HK-2 (cell line): ENCODE results near the gene SUSD6.
"Not testable (repeated sequence)": the region's sequence is repeated elsewhere in the genome, so short reads cannot be mapped to it uniquely, and the experiment has no call there.

Experiments
- DNase-seq: peaks from one replicate; pipeline ENCODE4 v3.0.0-alpha.2; 2018; ENCODE audit not compliant: unreplicated experiment

SUSD6 gene

GRCh38 chr14:69695322-69696203 is 84.2 kb downstream of the SUSD6 start:
- no peak for DNase-seq

GRCh38 chr14:69696204-69696527 is 84.8 kb downstream of the SUSD6 start:
- DNase-seq: no peak

- no peak for DNase-seq
Measured at GRCh38 chr14:69696633-69697557, 85.5 kb downstream of the SUSD6 start.

DNA sequence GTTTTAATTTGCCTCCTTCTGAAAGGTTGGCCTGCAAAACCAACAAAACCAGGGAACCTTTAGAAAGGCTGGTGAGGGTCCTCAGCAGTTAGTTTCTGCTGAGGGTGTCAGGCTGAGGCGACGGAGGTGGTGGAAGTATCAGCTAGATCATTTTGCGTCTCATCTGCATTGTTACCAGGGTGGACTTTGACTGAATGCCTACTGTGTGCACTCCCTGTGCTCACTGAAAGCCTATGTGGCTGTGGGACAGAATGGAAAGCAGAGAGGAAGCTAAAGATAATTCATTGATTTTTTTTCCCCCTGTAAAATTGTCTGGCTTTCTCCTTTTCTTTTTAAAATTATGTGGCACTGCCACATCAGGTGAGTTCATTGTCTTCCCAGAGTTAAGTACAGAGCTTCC is 87.2 kb downstream of the SUSD6 start:
- no peak for DNase-seq

GRCh38 chr14:69699243-69699642 is 87.8 kb downstream of the SUSD6 start:
- DNase-seq: not testable (repeated sequence)

- DNase-seq: no peak
Measured at GRCh38 chr14:69699748-69700303, 88.4 kb downstream of the SUSD6 start.

GRCh38 chr14:69700575-69700974 is 89.2 kb downstream of the SUSD6 start:
- DNase-seq: no peak

GRCh38 chr14:69701291-69701690 is 89.9 kb downstream of the SUSD6 start:
- no peak for DNase-seq

- no peak for DNase-seq
Measured at GRCh38 chr14:69701857-69702256, 90.5 kb downstream of the SUSD6 start.

- no peak for DNase-seq
Measured at GRCh38 chr14:69703047-69704039, 91.9 kb downstream of the SUSD6 start.

- DNase-seq: no peak
Measured at GRCh38 chr14:69704319-69704718, 92.9 kb downstream of the SUSD6 start.

DNA sequence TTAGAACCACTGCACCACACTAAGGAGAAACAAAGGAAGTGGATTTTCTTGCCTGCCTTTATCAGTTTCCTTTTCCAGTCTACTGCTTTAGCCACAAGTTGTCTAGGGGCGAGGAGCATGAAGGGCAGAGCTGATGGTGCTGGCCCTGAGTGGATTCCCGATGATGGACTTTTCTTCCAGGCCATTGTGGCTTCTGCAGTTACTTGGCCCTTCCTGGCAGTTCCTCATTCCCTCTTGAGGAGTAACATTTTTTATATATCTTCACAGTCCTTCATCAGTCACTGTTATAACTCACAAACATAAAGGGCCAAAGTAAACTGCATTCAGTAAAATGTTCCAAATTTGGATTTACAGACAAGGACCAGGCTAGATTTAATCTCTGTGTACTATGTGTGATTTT is 94.3 kb downstream of the SUSD6 start:
- DNase-seq: no peak

DNA sequence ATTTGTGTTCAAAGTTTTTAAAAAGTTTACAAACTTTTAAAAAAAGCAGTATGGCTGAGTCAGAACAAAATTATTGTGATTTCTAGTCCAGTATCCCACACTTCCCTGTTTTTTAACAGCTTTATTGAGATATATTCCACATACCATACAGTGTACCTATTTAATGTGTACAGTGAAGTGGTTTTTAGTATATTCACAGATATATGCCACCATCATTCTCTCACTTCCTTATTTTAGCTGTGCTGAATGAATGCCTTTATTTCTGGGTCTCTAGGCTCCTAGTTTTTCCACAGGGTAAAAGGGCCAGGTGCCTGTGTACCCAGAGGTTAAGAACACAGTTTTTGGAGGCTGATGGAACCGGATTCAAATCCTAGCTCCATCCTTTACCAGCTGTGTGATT is 96.7 kb downstream of the SUSD6 start:
- DNase-seq: no peak

DNA sequence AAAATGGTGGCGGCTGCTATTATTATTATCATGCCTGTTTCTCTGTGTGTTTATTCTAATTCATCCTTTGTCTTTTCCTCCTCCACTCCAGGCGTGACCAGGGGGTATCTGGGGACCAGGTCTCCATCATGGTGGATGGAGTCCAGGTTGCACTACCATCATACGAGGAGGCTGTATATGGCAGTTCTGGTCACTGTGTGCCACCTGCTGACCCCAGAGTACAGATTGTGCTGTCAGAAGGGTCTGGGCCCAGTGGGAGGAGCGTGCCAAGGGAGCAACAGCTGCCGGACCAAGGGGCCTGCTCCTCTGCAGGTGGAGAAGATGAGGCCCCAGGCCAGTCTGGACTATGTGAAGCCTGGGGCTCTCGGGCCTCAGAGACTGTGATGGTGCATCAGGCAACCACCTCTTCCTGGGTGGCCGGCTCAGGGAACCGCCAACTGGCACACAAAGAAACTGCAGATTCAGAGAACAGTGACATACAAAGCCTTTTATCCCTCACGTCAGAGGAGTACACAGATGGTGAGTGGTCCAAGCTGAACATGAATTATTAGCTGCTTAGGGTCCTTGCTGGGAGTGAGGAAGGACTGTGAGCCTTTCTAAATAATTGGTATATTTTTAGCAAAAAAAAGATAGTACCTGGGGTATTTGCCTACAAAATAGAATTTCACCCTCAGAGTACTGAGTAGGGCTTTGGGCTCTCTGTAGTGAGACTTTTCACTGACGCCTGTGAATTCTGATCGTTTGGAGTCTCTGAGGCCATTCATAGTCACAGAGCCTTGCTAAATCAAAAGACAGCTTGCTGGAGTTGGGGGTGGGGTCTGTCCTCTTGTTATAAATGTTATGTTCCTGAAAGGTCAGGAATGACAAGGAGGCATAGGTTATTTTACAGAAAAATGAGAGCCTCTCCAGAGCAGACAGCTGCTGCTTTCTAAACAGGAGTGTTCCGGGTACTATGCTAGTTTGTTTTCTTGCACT is 97.5 kb downstream of the SUSD6 start:
- DNase-seq: no peak

DNA sequence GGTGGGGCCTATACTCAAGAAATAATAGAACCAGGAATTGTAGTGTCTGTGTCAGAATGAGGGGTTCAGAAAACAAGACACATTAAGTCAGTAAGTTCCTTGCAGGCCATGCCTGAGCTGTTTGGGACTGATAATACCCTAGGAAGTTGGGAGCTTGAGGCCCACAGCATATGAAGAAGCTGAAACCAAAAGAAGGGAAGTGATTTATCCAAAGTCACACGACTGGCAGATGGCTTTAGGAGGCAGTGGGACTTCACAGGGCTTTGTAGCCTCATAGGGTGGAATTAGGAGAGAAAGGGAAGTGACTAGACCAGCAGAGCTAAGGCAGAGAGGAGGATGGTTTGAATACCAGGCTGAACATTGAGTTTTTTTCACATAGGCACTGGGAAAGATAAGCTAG is 99.0 kb downstream of the SUSD6 start:
- no peak for DNase-seq

DNA sequence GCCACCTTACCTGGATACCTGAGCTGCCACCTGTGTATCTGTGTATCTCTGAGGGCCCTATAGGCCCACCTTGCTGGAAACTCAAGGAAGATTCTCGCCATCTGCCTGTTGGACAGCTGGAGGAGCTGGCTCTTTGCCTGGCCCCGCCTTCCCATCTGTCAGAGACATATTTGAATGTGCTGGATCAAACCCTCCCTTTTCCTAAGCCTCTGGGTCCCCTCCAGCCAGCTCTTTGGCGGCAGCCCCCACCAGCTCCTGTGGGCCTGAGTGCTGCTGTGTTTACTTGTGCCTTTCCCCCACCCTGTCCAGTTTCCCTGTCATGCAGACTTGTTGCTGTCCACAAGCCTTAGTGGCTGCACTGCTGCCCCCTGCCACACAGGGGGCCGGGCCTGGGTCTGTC is 99.7 kb downstream of the SUSD6 start:
- DNase-seq: no peak

DNA sequence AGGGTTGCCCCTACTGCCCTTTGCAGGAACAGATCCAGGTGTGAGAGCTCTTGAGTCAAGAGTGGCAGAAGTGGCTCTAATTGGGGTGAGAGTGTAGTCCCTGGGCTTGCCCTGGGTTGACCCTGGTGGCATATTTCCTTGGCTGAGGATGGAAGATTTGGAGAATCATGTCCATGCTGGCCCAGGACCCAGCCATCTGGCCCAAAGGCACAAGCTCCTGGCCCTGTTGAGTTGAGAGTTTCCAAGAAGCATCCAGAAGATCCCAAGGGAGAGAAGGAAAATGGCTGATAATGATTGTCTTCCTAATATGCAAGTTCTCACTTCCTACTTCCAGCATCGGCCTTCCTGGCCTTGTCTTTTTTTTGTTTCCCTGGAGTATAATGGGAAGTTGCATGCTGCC is 100.1 kb downstream of the SUSD6 start:
- no peak for DNase-seq

- DNase-seq: no peak
Measured at GRCh38 chr14:69711881-69712560, 100.6 kb downstream of the SUSD6 start.

- DNase-seq: no peak
Measured at GRCh38 chr14:69712599-69713088, 101.2 kb downstream of the SUSD6 start.
